SK-N-SH (cell line): ENCODE measurements around the gene SEMA3B.

Experiments used
- CHD2 ChIP-seq: fragments of 150-350 bp; IDR thresholded peaks from 2 replicates; pipeline ENCODE4 v1.6.1; 2018; ENCODE audit warnings: low read length; ENCODE audit not compliant: partially characterized antibody
- CTCF ChIP-seq: fragments of 200-600 bp; sonication (generic); IDR thresholded peaks from 2 replicates; pipeline ENCODE4 v1.6.1; 2017; ENCODE audit warnings: antibody characterized with exemption, mild to moderate bottlenecking, moderate library complexity
- GABPA ChIP-seq: IDR thresholded peaks from 2 replicates; pipeline ENCODE4 v1.4.0; 2012; ENCODE audit warnings: low read depth, mild to moderate bottlenecking
- JUND ChIP-seq: IDR thresholded peaks from 2 replicates; pipeline ENCODE4 v1.4.0; 2012
- MAX ChIP-seq: IDR thresholded peaks from 2 replicates; pipeline ENCODE4 v1.4.0; 2012; ENCODE audit warnings: low read depth
- MEF2A ChIP-seq: IDR thresholded peaks from 2 replicates; pipeline ENCODE4 v1.4.0; 2012; ENCODE audit warnings: low read depth, borderline replicate concordance
- POLR2AphosphoS5 ChIP-seq: IDR thresholded peaks from 2 replicates; pipeline ENCODE4 v1.6.1; 2012; ENCODE audit warnings: low read depth, low read length
- RAD21 ChIP-seq: IDR thresholded peaks from 2 replicates; pipeline ENCODE4 v1.6.1; 2012; ENCODE audit warnings: mild to moderate bottlenecking, low read length
- SMC3 ChIP-seq: IDR thresholded peaks from 2 replicates; pipeline ENCODE4 v1.6.1; 2012; ENCODE audit warnings: low read depth, low read length, improper control_type of control experiment
- TAF1 ChIP-seq: IDR thresholded peaks from 2 replicates; pipeline ENCODE4 v1.6.1; 2012; ENCODE audit warnings: low read depth, mild to moderate bottlenecking, low read length, moderate library complexity, borderline replicate concordance
- USF2 ChIP-seq: fragments of 150-350 bp; IDR thresholded peaks from 2 replicates; pipeline ENCODE4 v1.6.1; 2017; ENCODE audit warnings: antibody characterized with exemption, low read length, low read depth, borderline replicate concordance
- ZBTB33 ChIP-seq: IDR thresholded peaks from 2 replicates; pipeline ENCODE4 v1.4.0; 2012; ENCODE audit warnings: low read depth, borderline replicate concordance

- no peak for TF ChIP-seq GABPA
- no peak for TF ChIP-seq MAX
- TF ChIP-seq CTCF, result no peak
- TF ChIP-seq ZBTB33, result no peak
- TF ChIP-seq MEF2A, result no peak
- TF ChIP-seq JUND, result no peak
- no peak for TF ChIP-seq POLR2AphosphoS5
- TF ChIP-seq TAF1, result no peak
- no peak for TF ChIP-seq CHD2
- TF ChIP-seq RAD21, result no peak
- no peak for TF ChIP-seq SMC3
- TF ChIP-seq USF2, result no peak
These were observed 10.5 kb downstream of the SEMA3B start for GRCh38 chr3:50279255-50280016.
